ENCODE measurements around the gene TRA2B. TPM values are rescaled to one million over a fixed set of nuclear protein-coding genes. Genes with fewer than 3 reads are reported as not detected.
"Not testable (repeated sequence)": the region's sequence is repeated elsewhere in the genome, so short reads cannot be mapped to it uniquely, and the experiment has no call there.

The TRA2B gene
- total and polyA plus RNA-seq, 2 donors (not counting 3 experiments of a cell fraction or from before 2014, with no cell fraction given): 173 to 199 TPM

- Histone ChIP-seq H3K4me3 (replicated peaks in 1 of 3; ENCODE audit: insufficient read depth in 1 of 3, low read depth in 1 of 3, low read length in 3 of 3) (no peak overlapping the region), H3K4me2 (ENCODE audit: insufficient read depth, low read length) (no peak overlapping the region), H2AFZ (ENCODE audit: low read depth, low read length) (no peak overlapping the region), H3K9ac (replicated peaks; ENCODE audit: extremely low read depth, insufficient read depth, low read length) (no peak overlapping the region), H4K20me1 (replicated peaks; ENCODE audit: control insufficient read depth, extremely low read depth, insufficient read depth, low read length) (peaks cover 11% of the 10 kb centered on the region), H3K79me2 (ENCODE audit: control insufficient read depth, insufficient read depth, low read length) (peaks cover 2% of the 10 kb centered on the region), H3K4me1 (ENCODE audit: control insufficient read depth, extremely low read depth, insufficient read depth, low read length) (no peaks in the 10 kb centered on the region), H3K27me3 (ENCODE audit: control insufficient read depth in 2 of 2, insufficient read depth in 2 of 2, low read length in 2 of 2) (no peaks in the 10 kb centered on the region), H3K9me3 (replicated peaks; ENCODE audit: control insufficient read depth, insufficient read depth, low read length) (no peaks in the 10 kb centered on the region), H3K27ac (ENCODE audit: insufficient read depth, low read depth, low read length) (no peak overlapping the region), H3K36me3 (ENCODE audit: control insufficient read depth in 2 of 2, extremely low read depth in 1 of 2, insufficient read depth in 2 of 2, low read length in 2 of 2) (peaks cover 5 to 37% of the 10 kb centered on the region in 2 experiments), H3K9me1 (replicated peaks; ENCODE audit: control insufficient read depth, extremely low read depth, insufficient read depth, low read length) (no peaks in the 10 kb centered on the region)
- ChIA-PET POLR2A (interaction anchor here (0.6 to 0.7 kb wide), 4 partner anchors 9 to 276 kb away, joined by 3 to 5 read pairs (median 3); no protein-coding TSS in a partner anchor), CTCF (interaction anchor here (1.1 to 9.0 kb wide), 6 partner anchors 11 to 252 kb away, joined by 4 to 78 read pairs (median 10); no protein-coding TSS in a partner anchor)
- DNase-seq (ENCODE audit: low read depth, low spot score): no peak
- BruUV-seq (replicated peaks): no TSS peak
- FAIRE-seq: no peak
- TF ChIP-seq CTCF (IDR thresholded peaks at IDR 0.05; ENCODE audit: extremely low read depth in 1 of 2, insufficient read depth in 1 of 2, low read depth in 1 of 2, low read length in 2 of 2): no peak
- TF ChIP-seq POLR2A (IDR thresholded peaks at IDR 0.05; ENCODE audit: low read depth, low read length): no peak
- no peak for TF ChIP-seq FOS (IDR thresholded peaks at IDR 0.05; ENCODE audit: borderline replicate concordance, insufficient read depth, low read length)
- TF ChIP-seq EZH2 (IDR thresholded peaks at IDR 0.05; ENCODE audit: borderline replicate concordance, low read depth, low read length, severe bottlenecking): no peak
- TF ChIP-seq MAX (IDR thresholded peaks at IDR 0.05; ENCODE audit: insufficient read depth, insufficient read length): no peak
- TF ChIP-seq MYC (IDR thresholded peaks at IDR 0.05; ENCODE audit: low read depth, low read length): no peak
- TF ChIP-seq GATA2 (IDR thresholded peaks at IDR 0.05; ENCODE audit: insufficient read depth, insufficient read length, low read depth, low read length): no peak
- no peak for TF ChIP-seq POLR2AphosphoS5 (IDR thresholded peaks at IDR 0.05; ENCODE audit: insufficient read depth, low read depth, low read length)
- no peak for TF ChIP-seq JUN (IDR thresholded peaks at IDR 0.05; ENCODE audit: borderline replicate concordance, insufficient read depth, insufficient read length, low read depth)
- intact Hi-C loops (cut with micrococcal nuclease): loop anchor here (2.0 kb wide), 1 partner anchor 252 kb away; no protein-coding TSS in a partner anchor
- dilution Hi-C loops (cut with MboI; ENCODE audit: extremely low pct_ligation_motif_present, low sequenced_read_pairs): no loop called here
Measured at GRCh38 chr3:185912512-185912911, 25.3 kb downstream of the TRA2B start.

GRCh38 chr3:185911076-185911448, 26.8 kb downstream of the TRA2B start:
- H3K79me2 ChIP-seq (ENCODE audit: control insufficient read depth, insufficient read depth, low read length); H3K4me2 ChIP-seq (ENCODE audit: insufficient read depth, low read length); H3K9ac ChIP-seq (replicated peaks; ENCODE audit: extremely low read depth, insufficient read depth, low read length); H2AFZ ChIP-seq (ENCODE audit: low read depth, low read length); H3K4me3 ChIP-seq (replicated peaks in 1 of 3; ENCODE audit: insufficient read depth in 1 of 3, low read depth in 1 of 3, low read length in 3 of 3); H3K9me1 ChIP-seq (replicated peaks; ENCODE audit: control insufficient read depth, extremely low read depth, insufficient read depth, low read length); H4K20me1 ChIP-seq (replicated peaks; ENCODE audit: control insufficient read depth, extremely low read depth, insufficient read depth, low read length); FAIRE-seq; H3K27ac ChIP-seq (ENCODE audit: insufficient read depth, low read depth, low read length); H3K9me3 ChIP-seq (replicated peaks; ENCODE audit: control insufficient read depth, insufficient read depth, low read length); H3K4me1 ChIP-seq (ENCODE audit: control insufficient read depth, extremely low read depth, insufficient read depth, low read length); BruUV-seq (replicated peaks); H3K27me3 ChIP-seq (ENCODE audit: control insufficient read depth in 2 of 2, insufficient read depth in 2 of 2, low read length in 2 of 2); dilution Hi-C loops (cut with MboI; ENCODE audit: extremely low pct_ligation_motif_present, low sequenced_read_pairs); intact Hi-C loops (cut with micrococcal nuclease); DNase-seq (ENCODE audit: low read depth, low spot score): not testable (repeated sequence)
- peaks cover 2 to 22% of the 10 kb centered on the region in 2 experiments for H3K36me3 ChIP-seq (ENCODE audit: control insufficient read depth in 2 of 2, extremely low read depth in 1 of 2, insufficient read depth in 2 of 2, low read length in 2 of 2)
- POLR2A ChIA-PET: interaction anchor here (0.6 kb wide), 1 partner anchor 21 kb away, joined by 3 read pairs; no protein-coding TSS in a partner anchor
- CTCF ChIA-PET: interaction anchor here (0.6 to 9.0 kb wide), 3 partner anchors 28 to 251 kb away, joined by 3 to 78 read pairs (median 8); no protein-coding TSS in a partner anchor

Measured in endothelial cell of umbilical vein (primary cell).